GM21381 (cell line): Measurements from ENCODE around the gene FBXW8.

ENCODE experiments used
- ATAC-seq: cut with Tn5 transposase; IDR thresholded peaks from one replicate; pipeline ENCODE4 v1.9.1; 2021; ENCODE audit warnings: mild to moderate bottlenecking, moderate library complexity; ENCODE audit not compliant: unreplicated experiment

The FBXW8 gene

GRCh38 chr12:116990971-116991966, 80.5 kb downstream of the FBXW8 start:
- no peak for ATAC-seq

GRCh38 chr12:116996093-116996492, 85.3 kb downstream of the FBXW8 start:
- no peak for ATAC-seq

- no peak for ATAC-seq
Measured at GRCh38 chr12:116996621-116997020, 85.9 kb downstream of the FBXW8 start.

- ATAC-seq = no peak
Measured at GRCh38 chr12:116999066-116999465, 88.3 kb downstream of the FBXW8 start.

- ATAC-seq = no peak
Measured at GRCh38 chr12:117000316-117000715, 89.6 kb downstream of the FBXW8 start.

GRCh38 chr12:117002051-117002817, 91.5 kb downstream of the FBXW8 start:
- ATAC-seq = no peak

GRCh38 chr12:117003883-117004404, 93.2 kb downstream of the FBXW8 start:
- no peak for ATAC-seq

GRCh38 chr12:117005417-117006046, 94.8 kb downstream of the FBXW8 start:
- ATAC-seq = no peak

GRCh38 chr12:117006333-117006732, 95.6 kb downstream of the FBXW8 start:
- no peak for ATAC-seq

- no peak for ATAC-seq
Measured at GRCh38 chr12:117007577-117007976, 96.8 kb downstream of the FBXW8 start.

- ATAC-seq = no peak
Measured at GRCh38 chr12:117009759-117010158, 99.0 kb downstream of the FBXW8 start.

GRCh38 chr12:117010693-117011451, 100.1 kb downstream of the FBXW8 start:
- no peak for ATAC-seq

- no peak for ATAC-seq
Measured at GRCh38 chr12:117011988-117012805, 101.4 kb downstream of the FBXW8 start.

- no peak for ATAC-seq
Measured at GRCh38 chr12:117013726-117014125, 103.0 kb downstream of the FBXW8 start.

GRCh38 chr12:117014342-117014887, 103.7 kb downstream of the FBXW8 start:
- ATAC-seq = no peak

- ATAC-seq = no peak
Measured at GRCh38 chr12:117015811-117016210, 105.1 kb downstream of the FBXW8 start.

GRCh38 chr12:117017807-117018206, 107.1 kb downstream of the FBXW8 start:
- no peak for ATAC-seq

- ATAC-seq = no peak
Measured at GRCh38 chr12:117018276-117018675, 107.5 kb downstream of the FBXW8 start.

GRCh38 chr12:117018685-117019084, 107.9 kb downstream of the FBXW8 start:
- ATAC-seq = no peak
